GM23248 (cell line): ENCODE results near the gene ZNF391.

Source experiments
- EZH2 ChIP-seq: fragments of 200-600 bp; sonication (generic); IDR thresholded peaks from 2 replicates; pipeline ENCODE4 v1.6.1; 2018; ENCODE audit warnings: antibody characterized with exemption, mild to moderate bottlenecking; ENCODE audit not compliant: insufficient read depth, poor library complexity, severe bottlenecking
- EZH2phosphoT487 ChIP-seq: fragments of 200-600 bp; sonication (generic); IDR thresholded peaks from 2 replicates; pipeline ENCODE4 v1.6.1; 2018; ENCODE audit warnings: antibody characterized with exemption, moderate library complexity, mild to moderate bottlenecking, low read depth; ENCODE audit not compliant: insufficient read depth

GRCh38 chr6:27359231-27359630 lies 29.3 kb upstream of the ZNF391 start:
- TF ChIP-seq EZH2 (no peak), EZH2phosphoT487 (no peak)
